IMR-90 (cell line): ENCODE measurements around the gene PPT2. TPM values are rescaled to one million over a fixed set of nuclear protein-coding genes. Genes with fewer than 3 reads are reported as not detected.

Experiments used
- ATAC-seq: fragments of 200-7000 bp; cut with Tn5 transposase; 2 replicates; pipeline ENCODE4 v1.9.1; 2020; ENCODE audit warnings: low read depth, mild to moderate bottlenecking, moderate library complexity
- BruUV-seq: library from RNA; stranded (reverse); fragments of 400-500 nt; replicated peaks from 2 replicates; lab custom pipeline; 2021; lab: Mats Ljungman, UMichigan
- CTCF ChIA-PET: fragments of 300-600 bp; formaldehyde crosslinking; extraction: SDS; loops from one replicate; lab custom pipeline; 2021; ENCODE audit warnings: antibody characterized with exemption; lab: Yijun Ruan, JAX
- POLR2A ChIA-PET: fragments of 300-600 bp; sonication (Branson Sonifier 250); formaldehyde crosslinking; loops from one replicate; lab custom pipeline; 2022; ENCODE audit warnings: antibody characterized with exemption; ENCODE audit not compliant: unreplicated experiment; lab: Charles Lee
- DNase-seq: peaks from one replicate; pipeline ENCODE4 v3.0.0; 2013
- H2AFZ ChIP-seq: replicated peaks from 2 replicates; pipeline ENCODE3; 2013; ENCODE audit warnings: low read length, mild to moderate bottlenecking; ENCODE audit not compliant: poor library complexity
- H2AK5ac ChIP-seq: 2 replicates; pipeline ENCODE4 v1.6.1; 2013; ENCODE audit warnings: low read depth, low read length, inconsistent platforms
- H2AK9ac ChIP-seq: replicated peaks from 2 replicates; pipeline ENCODE3; 2013; ENCODE audit warnings: mild to moderate bottlenecking, low read depth, low read length, moderate library complexity; ENCODE audit not compliant: poor library complexity
- H2BK120ac ChIP-seq: 2 replicates; pipeline ENCODE4 v1.6.1; 2013; ENCODE audit warnings: low read depth, low read length, inconsistent platforms
- H2BK15ac ChIP-seq: 3 replicates; pipeline ENCODE4 v1.6.1; 2013; ENCODE audit warnings: low read depth, low read length, inconsistent platforms
- H2BK20ac ChIP-seq: 2 replicates; pipeline ENCODE4 v1.6.1; 2013; ENCODE audit warnings: low read depth, mild to moderate bottlenecking, inconsistent platforms, low read length, moderate library complexity
- H2BK5ac ChIP-seq: 2 replicates; pipeline ENCODE4 v1.6.1; 2013; ENCODE audit warnings: mild to moderate bottlenecking, low read depth, low read length, inconsistent platforms; ENCODE audit not compliant: poor library complexity, severe bottlenecking
- H3K14ac ChIP-seq: replicated peaks from 2 replicates; pipeline ENCODE4 v1.6.1; 2013; ENCODE audit warnings: low read depth, low read length, inconsistent platforms
- H3K18ac ChIP-seq: 2 replicates; pipeline ENCODE4 v1.6.1; 2013; ENCODE audit warnings: low read depth, low read length, control low read depth
- H3K23ac ChIP-seq: 2 replicates; pipeline ENCODE4 v1.6.1; 2013; ENCODE audit warnings: low read depth, low read length, inconsistent platforms
- H3K27ac ChIP-seq: 2 replicates; pipeline ENCODE4 v1.5.1; 2013; ENCODE audit warnings: mild to moderate bottlenecking, control low read depth, low read length; ENCODE audit not compliant: insufficient read depth
- H3K27me3 ChIP-seq: 2 replicates; pipeline ENCODE4 v1.6.1; 2013; ENCODE audit warnings: low read length; ENCODE audit not compliant: control insufficient read depth, insufficient read depth
- H3K36me3 ChIP-seq: 2 replicates; pipeline ENCODE4 v1.6.1; 2013; ENCODE audit warnings: low read length, mixed read lengths; ENCODE audit not compliant: control insufficient read depth, insufficient read depth
- H3K4ac ChIP-seq: 2 replicates; pipeline ENCODE4 v1.6.1; 2013; ENCODE audit warnings: low read depth, low read length, inconsistent platforms
- H3K4me1 ChIP-seq: 2 replicates; pipeline ENCODE4 v1.6.1; 2013; ENCODE audit warnings: low read length, mixed read lengths; ENCODE audit not compliant: control insufficient read depth, insufficient read depth
- H3K4me2 ChIP-seq: 2 replicates; pipeline ENCODE4 v1.6.1; 2013; ENCODE audit warnings: low read depth, mild to moderate bottlenecking, control low read depth, low read length, moderate library complexity
- H3K4me3 ChIP-seq: 2 replicates; pipeline ENCODE4 v1.5.1; 2013; ENCODE audit warnings: low read depth, mild to moderate bottlenecking, control low read depth, low read length, moderate library complexity; ENCODE audit not compliant: insufficient read depth
- H3K56ac ChIP-seq: 2 replicates; pipeline ENCODE4 v1.6.1; 2013; ENCODE audit warnings: low read length, inconsistent platforms; ENCODE audit not compliant: insufficient read depth; ENCODE audit errors: extremely low read depth
- H3K79me1 ChIP-seq, 2 experiments: 2 replicates each; pipeline ENCODE4 v1.6.1; 2013; ENCODE audit warnings: low read length in 2 of 2, inconsistent platforms in 1 of 2, low read depth in 1 of 2
- H3K9ac ChIP-seq: 2 replicates; pipeline ENCODE4 v1.6.1; 2013; ENCODE audit warnings: low read depth, low read length, control low read depth
- H3K9me1 ChIP-seq: 2 replicates; pipeline ENCODE4 v1.6.1; 2013; ENCODE audit warnings: low read length, inconsistent platforms; ENCODE audit not compliant: insufficient read depth
- H3K9me3 ChIP-seq: 2 replicates; pipeline ENCODE4 v1.6.1; 2013; ENCODE audit warnings: low read length; ENCODE audit not compliant: control insufficient read depth, insufficient read depth
- H4K20me1 ChIP-seq: 2 replicates; pipeline ENCODE4 v1.6.1; 2013; ENCODE audit warnings: low read length, inconsistent platforms; ENCODE audit not compliant: insufficient read depth
- H4K5ac ChIP-seq: 2 replicates; pipeline ENCODE4 v1.6.1; 2013; ENCODE audit warnings: mild to moderate bottlenecking, low read depth, low read length, control low read depth
- H4K8ac ChIP-seq, 2 experiments: 2 replicates each; pipeline ENCODE4 v1.6.1; 2013; ENCODE audit warnings: low read depth in 2 of 2, low read length in 2 of 2, control low read depth in 1 of 2, inconsistent platforms in 1 of 2
- H4K91ac ChIP-seq: 2 replicates; pipeline ENCODE4 v1.6.1; 2013; ENCODE audit warnings: low read depth, low read length, inconsistent platforms; ENCODE audit not compliant: insufficient read depth
- BHLHE40 ChIP-seq: fragments of 150-350 bp; IDR thresholded peaks from 2 replicates; pipeline ENCODE4 v1.6.1; 2016; ENCODE audit warnings: mild to moderate bottlenecking, low read depth, low read length
- CEBPB ChIP-seq: IDR thresholded peaks from 2 replicates; pipeline ENCODE4 v1.6.1; 2012; ENCODE audit warnings: low read depth, low read length, improper control_type of control experiment
- CHD1 ChIP-seq: IDR thresholded peaks from 2 replicates; pipeline ENCODE4 v1.6.1; 2012; ENCODE audit warnings: low read depth, low read length, improper control_type of control experiment
- CTCF ChIP-seq: conservative IDR thresholded peaks from 2 replicates; pipeline ENCODE4 v1.5.1; 2012; ENCODE audit warnings: mild to moderate bottlenecking, low read depth, low read length, improper control_type of control experiment
- ELK1 ChIP-seq: fragments of 150-350 bp; IDR thresholded peaks from 2 replicates; pipeline ENCODE4 v1.6.1; 2016; ENCODE audit warnings: low read depth, mild to moderate bottlenecking, low read length, moderate library complexity, borderline replicate concordance
- FOS ChIP-seq: fragments of 150-350 bp; IDR thresholded peaks from 2 replicates; pipeline ENCODE4 v1.6.1; 2016; ENCODE audit warnings: low read depth, low read length
- MAZ ChIP-seq: IDR thresholded peaks from 2 replicates; pipeline ENCODE4 v1.6.1; 2012; ENCODE audit warnings: low read depth, mild to moderate bottlenecking, low read length, improper control_type of control experiment, moderate library complexity, borderline replicate concordance
- MXI1 ChIP-seq: IDR thresholded peaks from 2 replicates; pipeline ENCODE4 v1.6.1; 2012; ENCODE audit warnings: low read depth, mild to moderate bottlenecking, low read length, moderate library complexity, borderline replicate concordance
- NFE2L2 ChIP-seq: fragments of 150-350 bp; IDR thresholded peaks from 2 replicates; pipeline ENCODE4 v1.6.1; 2016; ENCODE audit warnings: low read depth, mild to moderate bottlenecking, low read length
- POLR2A ChIP-seq: IDR thresholded peaks from 2 replicates; pipeline ENCODE4 v1.6.1; 2012; ENCODE audit warnings: mild to moderate bottlenecking, low read depth, low read length
- RAD21 ChIP-seq: IDR thresholded peaks from 2 replicates; pipeline ENCODE4 v1.6.1; 2012; ENCODE audit warnings: low read length, improper control_type of control experiment
- RCOR1 ChIP-seq: IDR thresholded peaks from 2 replicates; pipeline ENCODE4 v1.6.1; 2012; ENCODE audit warnings: mild to moderate bottlenecking, low read length, improper control_type of control experiment; ENCODE audit not compliant: insufficient replicate concordance
- RFX5 ChIP-seq: IDR thresholded peaks from 2 replicates; pipeline ENCODE4 v1.8.0; 2012; ENCODE audit warnings: low read depth, mild to moderate bottlenecking, low read length, moderate library complexity
- SMC3 ChIP-seq: fragments of 150-350 bp; IDR thresholded peaks from 2 replicates; pipeline ENCODE4 v1.6.1; 2016; ENCODE audit warnings: low read depth, mild to moderate bottlenecking, antibody characterized with exemption, low read length, moderate library complexity
- USF2 ChIP-seq: fragments of 150-350 bp; IDR thresholded peaks from 2 replicates; pipeline ENCODE4 v1.6.1; 2017; ENCODE audit warnings: mild to moderate bottlenecking, antibody characterized with exemption, low read length, low read depth
- WGBS, 2 experiments: methylation state at CpG; one replicate each; pipeline versions ENCODE4 v1.1.5 to v1.1.7; 2013; ENCODE audit warnings: missing lambda C conversion rate in 2 of 2; ENCODE audit not compliant: insufficient read length in 1 of 2; ENCODE audit errors: extremely low coverage in 2 of 2; 5-methylcytosine and 5-hydroxymethylcytosine counted together
- dilution Hi-C: fragments of 300-500 bp; cut with HindIII; formaldehyde crosslinking; loops from one replicate; pipeline ENCODE4 v1.14.3; 2018; ENCODE audit warnings: low sequenced_read_pairs; ENCODE audit not compliant: unreplicated experiment
- in situ Hi-C: fragments of 300-500 bp; cut with MboI; formaldehyde crosslinking; loops from 3 replicates; pipeline ENCODE4 v1.14.3; 2019; ENCODE audit warnings: low sequenced_read_pairs, inconsistent platforms, mixed read lengths
- intact Hi-C: fragments of 100-400 bp; cut with micrococcal nuclease; formaldehyde crosslinking; loops from 2 replicates; pipeline ENCODE4 v1.10.0; 2022
- polyA plus RNA-seq, 3 experiments: library from polyadenylated mRNA; depleted of rRNA; stranded (reverse); fragments of >200 nt; gene quantifications; 2 replicates each; pipeline ENCODE4 v1.2.3, GENCODE V29; 2012; ENCODE audit warnings: low replicate concordance in 1 of 3
- total RNA-seq: library from RNA; depleted of rRNA; stranded (reverse); fragments of >200 nt; gene quantifications from 2 replicates; pipeline ENCODE4 v1.2.3, GENCODE V29; 2012

PPT2 gene
- total and polyA plus RNA-seq, 2 of the 4 experiments (the other 2 are of a cell fraction): 3.2 to 16.2 TPM

- Histone ChIP-seq H3K9me1 (peaks cover 7% of the 10 kb centered on the region), H3K23ac (no peak overlapping the region), H3K4me2 (no peak overlapping the region), H2BK15ac (no peak overlapping the region), H4K91ac (no peak overlapping the region), H3K36me3 (no peaks in the 10 kb centered on the region), H2BK20ac (no peak overlapping the region), H3K4ac (no peak overlapping the region), H4K20me1 (no peaks in the 10 kb centered on the region), H2AK5ac (no peak overlapping the region), H3K14ac (no peak overlapping the region), H4K8ac (no peak overlapping the region), H4K5ac (no peak overlapping the region), H3K4me3 (no peak overlapping the region), H3K9me3 (no peaks in the 10 kb centered on the region), H2AFZ (no peak overlapping the region), H3K4me1 (peaks cover 3% of the 10 kb centered on the region; the same call in 1 of the 2 replicates), H2AK9ac (no peak overlapping the region), H2BK5ac (no peak overlapping the region), H3K79me1 (peaks cover 6 to 8% of the 10 kb centered on the region in 2 experiments), H3K27ac (no peak overlapping the region), H2BK120ac (no peak overlapping the region), H3K56ac (no peak overlapping the region), H3K27me3 (peaks cover 10% of the 10 kb centered on the region; the same call in 1 of the 2 replicates), H3K9ac (no peak overlapping the region), H3K18ac (no peak overlapping the region)
- in situ Hi-C loops: no loop called here
- ATAC-seq (no peak), DNase-seq (no peak)
- TF ChIP-seq BHLHE40: no peak
- no peak for TF ChIP-seq NFE2L2
- no peak for TF ChIP-seq CTCF
- TF ChIP-seq POLR2A: no peak
- no peak for TF ChIP-seq MXI1
- no peak for TF ChIP-seq RFX5
- TF ChIP-seq CEBPB: no peak
- no peak for TF ChIP-seq MAZ
- no peak for TF ChIP-seq USF2
- TF ChIP-seq FOS: no peak
- no peak for TF ChIP-seq CHD1
- no peak for TF ChIP-seq RAD21
- TF ChIP-seq RCOR1: no peak
- TF ChIP-seq ELK1: no peak
- no peak for TF ChIP-seq SMC3
- no TSS peak for BruUV-seq
- CTCF ChIA-PET: no interaction called here
- intact Hi-C loops: no loop called here
- POLR2A ChIA-PET: no interaction called here
- dilution Hi-C loops: no loop called here
- WGBS, 2 experiments: 70% methylated on average over 2 of the region's 13 CpGs; no CpG with 5 or more reads in 1 of the 2 experiments
Measured at GRCh38 chr6:32200711-32201475, 47.0 kb downstream of the PPT2 start.
